Trophoblast cell (in vitro differentiated cells and primary cell): Measurements from ENCODE around the gene ZNF407.

Experiments
- DNase-seq, 2 donors: peaks; one replicate each; pipeline ENCODE4 v3.0.0-alpha.2; 2016
- H2AFZ ChIP-seq: 2 replicates; pipeline ENCODE4 v1.6.1; 2013; ENCODE audit warnings: low read length, moderate library complexity, mild to moderate bottlenecking; ENCODE audit not compliant: insufficient read depth, poor library complexity
- H2AK5ac ChIP-seq: 2 replicates; pipeline ENCODE4 v1.6.1; 2013; ENCODE audit warnings: mild to moderate bottlenecking, low read length
- H2BK120ac ChIP-seq: 2 replicates; pipeline ENCODE4 v1.6.1; 2013; ENCODE audit warnings: low read length, mild to moderate bottlenecking, moderate library complexity; ENCODE audit not compliant: insufficient read depth, poor library complexity
- H2BK12ac ChIP-seq: 2 replicates; pipeline ENCODE4 v1.6.1; 2013; ENCODE audit warnings: mild to moderate bottlenecking, low read length, moderate library complexity
- H2BK5ac ChIP-seq: 2 replicates; pipeline ENCODE4 v1.6.1; 2013; ENCODE audit warnings: low read length, low read depth, moderate library complexity, mild to moderate bottlenecking; ENCODE audit not compliant: poor library complexity
- H3K14ac ChIP-seq: 2 replicates; pipeline ENCODE4 v1.6.1; 2013; ENCODE audit warnings: mild to moderate bottlenecking, low read length
- H3K18ac ChIP-seq: 2 replicates; pipeline ENCODE4 v1.6.1; 2013; ENCODE audit warnings: mild to moderate bottlenecking, low read length
- H3K23ac ChIP-seq: 2 replicates; pipeline ENCODE4 v1.6.1; 2013; ENCODE audit warnings: low read length
- H3K27ac ChIP-seq: 2 replicates; pipeline ENCODE4 v1.5.1; 2013; ENCODE audit warnings: low read depth, mild to moderate bottlenecking, inconsistent platforms, low read length, moderate library complexity
- H3K27me3 ChIP-seq: 2 replicates; pipeline ENCODE4 v1.6.1; 2013; ENCODE audit warnings: inconsistent platforms, mild to moderate bottlenecking, low read length, moderate library complexity; ENCODE audit not compliant: insufficient read depth
- H3K36me3 ChIP-seq, 2 experiments: 1 replicate in 1 of 2; 2 replicates in 1 of 2; pipeline ENCODE4 v1.6.1; 2013; ENCODE audit warnings: low read length in 2 of 2, mild to moderate bottlenecking in 2 of 2, moderate library complexity in 1 of 2; ENCODE audit not compliant: insufficient read depth in 2 of 2, control insufficient read depth in 1 of 2
- H3K4ac ChIP-seq: 2 replicates; pipeline ENCODE4 v1.6.1; 2013; ENCODE audit warnings: low read depth, mild to moderate bottlenecking, low read length, moderate library complexity
- H3K4me1 ChIP-seq, 2 experiments: 1 replicate in 1 of 2; 2 replicates in 1 of 2; pipeline ENCODE4 v1.6.1; 2013; ENCODE audit warnings: low read length in 2 of 2, mild to moderate bottlenecking in 2 of 2, moderate library complexity in 1 of 2; ENCODE audit not compliant: insufficient read depth in 2 of 2, control insufficient read depth in 1 of 2
- H3K4me2 ChIP-seq: 2 replicates; pipeline ENCODE4 v1.6.1; 2013; ENCODE audit warnings: inconsistent platforms, mild to moderate bottlenecking, low read length, moderate library complexity
- H3K4me3 ChIP-seq: 2 replicates; pipeline ENCODE4 v1.5.1; 2013; ENCODE audit warnings: mild to moderate bottlenecking, low read depth, low read length, inconsistent platforms
- H3K79me1 ChIP-seq: one replicate; pipeline ENCODE4 v1.6.1; 2013; ENCODE audit warnings: low read length
- H3K79me2 ChIP-seq: 2 replicates; pipeline ENCODE4 v1.6.1; 2013; ENCODE audit warnings: low read length, mild to moderate bottlenecking; ENCODE audit not compliant: control insufficient read depth, insufficient read depth, poor library complexity
- H3K9ac ChIP-seq: 2 replicates; pipeline ENCODE4 v1.6.1; 2013; ENCODE audit warnings: mild to moderate bottlenecking, low read length
- H3K9me3 ChIP-seq: 2 replicates; pipeline ENCODE4 v1.6.1; 2013; ENCODE audit warnings: low read depth, mild to moderate bottlenecking, control low read depth, inconsistent platforms, low read length; ENCODE audit not compliant: insufficient read depth
- H4K12ac ChIP-seq: 2 replicates; pipeline ENCODE4 v1.6.1; 2013; ENCODE audit warnings: low read depth, mild to moderate bottlenecking, low read length, moderate library complexity
- H4K8ac ChIP-seq: 2 replicates; pipeline ENCODE4 v1.6.1; 2013; ENCODE audit warnings: low read depth, mild to moderate bottlenecking, low read length, moderate library complexity
- H4K91ac ChIP-seq: one replicate; pipeline ENCODE4 v1.6.1; 2013; ENCODE audit warnings: low read depth, mild to moderate bottlenecking, low read length, moderate library complexity
- WGBS: extraction: QIAGEN DNeasy Blood & Tissue Kit; methylation state at CpG from one replicate; pipeline ENCODE4 v1.1.7; 2013; ENCODE audit warnings: missing lambda C conversion rate; ENCODE audit not compliant: insufficient read length, insufficient coverage; ENCODE audit errors: extremely low coverage; 5-methylcytosine and 5-hydroxymethylcytosine counted together

The ZNF407 gene

GRCh38 chr18:75075429-75075841 lies 477.8 kb downstream of the ZNF407 start:
- no peak overlapping the region for H3K23ac ChIP-seq
- no peak overlapping the region for H2AFZ ChIP-seq
- no peak overlapping the region for H2BK120ac ChIP-seq
- H3K4ac ChIP-seq, result no peak overlapping the region
- H3K18ac ChIP-seq, result no peak overlapping the region
- H3K79me1 ChIP-seq, result no peaks in the 10 kb centered on the region
- no peak overlapping the region for H4K8ac ChIP-seq
- peaks cover 3% of the 10 kb centered on the region in 2 experiments for H3K4me1 ChIP-seq
- H2AK5ac ChIP-seq, result no peak overlapping the region
- no peak overlapping the region for H3K4me3 ChIP-seq
- WGBS, result no CpG with 5 or more reads among the region's 12 CpGs
- no peak overlapping the region for H4K91ac ChIP-seq
- H3K14ac ChIP-seq, result no peak overlapping the region
- H4K12ac ChIP-seq, result no peak overlapping the region
- H3K27ac ChIP-seq, result no peak overlapping the region
- H3K36me3 ChIP-seq, result no peaks in the 10 kb centered on the region
- H2BK12ac ChIP-seq, result no peak overlapping the region
- H2BK5ac ChIP-seq, result no peak overlapping the region
- no peak for DNase-seq
- H3K79me2 ChIP-seq, result no peaks in the 10 kb centered on the region
- no peak overlapping the region for H3K4me2 ChIP-seq
- H3K9me3 ChIP-seq, result peaks cover 1% of the 10 kb centered on the region
- H3K9ac ChIP-seq, result no peak overlapping the region
- H3K27me3 ChIP-seq, result no peaks in the 10 kb centered on the region

DNA sequence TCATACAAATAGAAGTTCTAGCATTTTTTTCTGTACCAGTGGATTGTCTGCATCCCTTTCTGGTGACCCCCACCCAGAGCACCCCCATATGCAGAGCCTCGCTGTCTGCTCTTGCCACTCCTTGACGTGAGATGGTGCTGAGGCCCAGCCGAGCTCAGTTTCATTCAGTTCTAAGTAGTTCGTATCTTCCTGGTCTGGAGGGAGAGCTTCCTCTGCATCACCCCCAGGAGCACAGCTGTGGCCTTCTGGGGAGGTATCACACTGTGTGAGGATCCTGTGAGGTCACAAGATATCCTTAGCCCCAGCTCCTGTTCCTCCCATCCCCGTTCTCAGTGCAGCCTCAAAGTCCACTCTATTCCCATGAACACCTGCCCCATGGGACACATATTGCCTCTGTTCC lies 478.6 kb downstream of the ZNF407 start:
- no peaks in the 10 kb centered on the region for H3K4me1 ChIP-seq
- no peak overlapping the region for H3K4ac ChIP-seq
- H4K8ac ChIP-seq, result no peak overlapping the region
- no peak overlapping the region for H3K4me2 ChIP-seq
- no peak overlapping the region for H3K18ac ChIP-seq
- no peak overlapping the region for H2BK12ac ChIP-seq
- H2AK5ac ChIP-seq, result no peak overlapping the region
- no peak overlapping the region for H2BK120ac ChIP-seq
- H3K23ac ChIP-seq, result no peak overlapping the region
- no CpG with 5 or more reads among the region's 5 CpGs for WGBS
- no peak overlapping the region for H4K91ac ChIP-seq
- H4K12ac ChIP-seq, result no peak overlapping the region
- H2AFZ ChIP-seq, result no peak overlapping the region
- H3K9me3 ChIP-seq, result peaks cover 1% of the 10 kb centered on the region
- no peak overlapping the region for H3K4me3 ChIP-seq
- H3K9ac ChIP-seq, result no peak overlapping the region
- no peak overlapping the region for H3K14ac ChIP-seq
- no peak overlapping the region for H3K27ac ChIP-seq
- no peaks in the 10 kb centered on the region for H3K27me3 ChIP-seq
- H2BK5ac ChIP-seq, result no peak overlapping the region
- no peaks in the 10 kb centered on the region for H3K36me3 ChIP-seq
- no peaks in the 10 kb centered on the region for H3K79me2 ChIP-seq
- H3K79me1 ChIP-seq, result no peaks in the 10 kb centered on the region
- DNase-seq, result no peak

- H3K36me3 ChIP-seq, result no peaks in the 10 kb centered on the region
- no peak overlapping the region for H3K4ac ChIP-seq
- H2BK12ac ChIP-seq, result no peak overlapping the region
- H3K27ac ChIP-seq, result no peak overlapping the region
- no peak overlapping the region for H3K18ac ChIP-seq
- no CpG with 5 or more reads among the region's 8 CpGs for WGBS
- no peak overlapping the region for H2BK5ac ChIP-seq
- no peaks in the 10 kb centered on the region for H3K27me3 ChIP-seq
- no peak overlapping the region for H3K14ac ChIP-seq
- H3K9me3 ChIP-seq, result peaks cover 8% of the 10 kb centered on the region
- no peak overlapping the region for H3K4me2 ChIP-seq
- no peak overlapping the region for H4K91ac ChIP-seq
- no peak overlapping the region for H2BK120ac ChIP-seq
- H2AK5ac ChIP-seq, result no peak overlapping the region
- H3K4me1 ChIP-seq, result no peaks in the 10 kb centered on the region
- H4K12ac ChIP-seq, result no peak overlapping the region
- no peak overlapping the region for H3K23ac ChIP-seq
- H3K79me2 ChIP-seq, result no peaks in the 10 kb centered on the region
- H3K79me1 ChIP-seq, result no peaks in the 10 kb centered on the region
- no peak overlapping the region for H2AFZ ChIP-seq
- H3K9ac ChIP-seq, result no peak overlapping the region
- H4K8ac ChIP-seq, result no peak overlapping the region
- no peak for DNase-seq
- no peak overlapping the region for H3K4me3 ChIP-seq
Measured at GRCh38 chr18:75081486-75081885, 483.8 kb downstream of the ZNF407 start.

GRCh38 chr18:75083131-75083530 lies 485.5 kb downstream of the ZNF407 start:
- WGBS, result no CpG with 5 or more reads among the region's 5 CpGs

More at GRCh38 chr18:75083131-75083530, 485.5 kb downstream of the ZNF407 start:
- H3K27me3 ChIP-seq, result no peaks in the 10 kb centered on the region
- no peak overlapping the region for H3K9ac ChIP-seq
- no peaks in the 10 kb centered on the region for H3K4me1 ChIP-seq
- no peak overlapping the region for H2BK120ac ChIP-seq
- no peaks in the 10 kb centered on the region for H3K79me2 ChIP-seq
- H3K23ac ChIP-seq, result no peak overlapping the region
- H3K14ac ChIP-seq, result no peak overlapping the region
- no peaks in the 10 kb centered on the region for H3K36me3 ChIP-seq
- no peak overlapping the region for H2BK12ac ChIP-seq
- no peak overlapping the region for H3K4me3 ChIP-seq
- H2BK5ac ChIP-seq, result no peak overlapping the region
- H4K12ac ChIP-seq, result no peak overlapping the region
- no peak overlapping the region for H3K4ac ChIP-seq
- no peak for DNase-seq
- H3K79me1 ChIP-seq, result no peaks in the 10 kb centered on the region
- H3K4me2 ChIP-seq, result no peak overlapping the region
- no peak overlapping the region for H3K27ac ChIP-seq
- H3K18ac ChIP-seq, result no peak overlapping the region
- H3K9me3 ChIP-seq, result peaks cover 12% of the 10 kb centered on the region
- H2AFZ ChIP-seq, result no peak overlapping the region
- no peak overlapping the region for H4K91ac ChIP-seq
- no peak overlapping the region for H2AK5ac ChIP-seq
- no peak overlapping the region for H4K8ac ChIP-seq
